Measurements from ENCODE around the gene CDC16. TPM values are rescaled to one million over a fixed set of nuclear protein-coding genes. Genes with fewer than 3 reads are reported as not detected.

Gene CDC16
- total RNA-seq, 2 experiments from 2014 or later = 23.1 to 48.7 TPM

GRCh38 chr13:114286808-114287207 is 52.1 kb downstream of the CDC16 start:
- no peak for DNase-seq (ENCODE audit: low spot score)
- H3K79me2 ChIP-seq (ENCODE audit: insufficient read depth, low read depth, low read length) = peaks cover 19% of the 10 kb centered on the region
- CTCF ChIA-PET (ENCODE audit: unreplicated experiment) = no interaction called here

GRCh38 chr13:114288157-114288591 is 53.5 kb downstream of the CDC16 start:
- no peak for DNase-seq (ENCODE audit: low spot score)
- CTCF ChIA-PET (ENCODE audit: unreplicated experiment) = no interaction called here
- Histone ChIP-seq H3K27ac (ENCODE audit: low read depth, low read length, poor library complexity, severe bottlenecking) (no peak overlapping the region), H3K9me3 (ENCODE audit: low read length) (no peaks in the 10 kb centered on the region), H3K4me2 (ENCODE audit: low read length) (no peak overlapping the region), H4K20me1 (ENCODE audit: insufficient read depth, low read length) (no peaks in the 10 kb centered on the region), H3K36me3 (ENCODE audit: insufficient read depth, low read length) (peaks cover 71% of the 10 kb centered on the region), H3K79me2 (ENCODE audit: insufficient read depth, low read depth, low read length) (peaks cover 10% of the 10 kb centered on the region; the same call in 1 of the 2 replicates), H2AFZ (ENCODE audit: low read length) (no peak overlapping the region), H3K4me3 (ENCODE audit: low read depth, low read length, poor library complexity, severe bottlenecking) (no peak overlapping the region), H3K9me2 (ENCODE audit: insufficient read depth, low read length) (no peaks in the 10 kb centered on the region), H3K4me1 (ENCODE audit: insufficient read depth, low read length, poor library complexity, severe bottlenecking) (no peaks in the 10 kb centered on the region)
- TF ChIP-seq EZH2phosphoT487 (IDR thresholded peaks at IDR 0.05; ENCODE audit: borderline replicate concordance, low read depth, low read length) = no peak
- no peak for TF ChIP-seq CTCF (conservative IDR thresholded peaks at IDR 0.05; ENCODE audit: low read length)
- intact Hi-C loops (cut with micrococcal nuclease; ENCODE audit: unreplicated experiment) = no loop called here
- BruUV-seq (replicated peaks) = no TSS peak
- POLR2A ChIA-PET = no interaction called here

More at GRCh38 chr13:114286808-114287207, 52.1 kb downstream of the CDC16 start:
- H3K27ac ChIP-seq (ENCODE audit: low read depth, low read length, poor library complexity, severe bottlenecking) = no peak overlapping the region
- TF ChIP-seq EZH2phosphoT487 (IDR thresholded peaks at IDR 0.05; ENCODE audit: borderline replicate concordance, low read depth, low read length) (no peak), CTCF (conservative IDR thresholded peaks at IDR 0.05; ENCODE audit: low read length) (no peak)
- BruUV-seq (replicated peaks) = no TSS peak
- no peaks in the 10 kb centered on the region for H3K9me2 ChIP-seq (ENCODE audit: insufficient read depth, low read length)
- H3K4me3 ChIP-seq (ENCODE audit: low read depth, low read length, poor library complexity, severe bottlenecking) = no peak overlapping the region
- no peak overlapping the region for H3K4me2 ChIP-seq (ENCODE audit: low read length)
- H3K9me3 ChIP-seq (ENCODE audit: low read length) = no peaks in the 10 kb centered on the region
- intact Hi-C loops (cut with micrococcal nuclease; ENCODE audit: unreplicated experiment) = no loop called here
- H3K4me1 ChIP-seq (ENCODE audit: insufficient read depth, low read length, poor library complexity, severe bottlenecking) = no peaks in the 10 kb centered on the region
- H2AFZ ChIP-seq (ENCODE audit: low read length) = no peak overlapping the region
- peaks cover 64% of the 10 kb centered on the region for H3K36me3 ChIP-seq (ENCODE audit: insufficient read depth, low read length)
- POLR2A ChIA-PET = no interaction called here
- H4K20me1 ChIP-seq (ENCODE audit: insufficient read depth, low read length) = no peaks in the 10 kb centered on the region

- no peak for DNase-seq (ENCODE audit: low spot score)
- BruUV-seq (replicated peaks) = no TSS peak
- no peak for TF ChIP-seq CTCF (conservative IDR thresholded peaks at IDR 0.05; ENCODE audit: low read length)
- TF ChIP-seq EZH2phosphoT487 (IDR thresholded peaks at IDR 0.05; ENCODE audit: borderline replicate concordance, low read depth, low read length) = no peak
- Histone ChIP-seq H2AFZ (ENCODE audit: low read length) (no peak overlapping the region), H3K4me2 (ENCODE audit: low read length) (no peak overlapping the region), H4K20me1 (ENCODE audit: insufficient read depth, low read length) (no peaks in the 10 kb centered on the region), H3K79me2 (ENCODE audit: insufficient read depth, low read depth, low read length) (no peaks in the 10 kb centered on the region), H3K36me3 (ENCODE audit: insufficient read depth, low read length) (peaks cover 31% of the 10 kb centered on the region), H3K27ac (ENCODE audit: low read depth, low read length, poor library complexity, severe bottlenecking) (no peak overlapping the region), H3K4me3 (ENCODE audit: low read depth, low read length, poor library complexity, severe bottlenecking) (no peak overlapping the region), H3K4me1 (ENCODE audit: insufficient read depth, low read length, poor library complexity, severe bottlenecking) (no peaks in the 10 kb centered on the region), H3K9me2 (ENCODE audit: insufficient read depth, low read length) (no peaks in the 10 kb centered on the region), H3K9me3 (ENCODE audit: low read length) (no peaks in the 10 kb centered on the region)
- CTCF ChIA-PET (ENCODE audit: unreplicated experiment) = no interaction called here
- POLR2A ChIA-PET = interaction anchor here (1.4 kb wide), 1 partner anchor 17 kb away, joined by 6 read pairs; no protein-coding TSS in a partner anchor
- intact Hi-C loops (cut with micrococcal nuclease; ENCODE audit: unreplicated experiment) = no loop called here
Observed at GRCh38 chr13:114296448-114296847, 61.8 kb downstream of the CDC16 start.
